Stimulated activated CD8-positive, alpha-beta memory T cell treated with anti-CD3 and anti-CD28 coated beads, Interleukin-12 subunit alpha, Interleukin-12 subunit beta, amount 100 ng/mL, for 4 hours (primary cell): ENCODE results near the gene C2orf92.

ENCODE experiments used
- DNase-seq: peaks from one replicate; pipeline ENCODE4 v3.0.0-alpha.2; 2020; ENCODE audit warnings: low read depth

C2orf92 gene

DNA sequence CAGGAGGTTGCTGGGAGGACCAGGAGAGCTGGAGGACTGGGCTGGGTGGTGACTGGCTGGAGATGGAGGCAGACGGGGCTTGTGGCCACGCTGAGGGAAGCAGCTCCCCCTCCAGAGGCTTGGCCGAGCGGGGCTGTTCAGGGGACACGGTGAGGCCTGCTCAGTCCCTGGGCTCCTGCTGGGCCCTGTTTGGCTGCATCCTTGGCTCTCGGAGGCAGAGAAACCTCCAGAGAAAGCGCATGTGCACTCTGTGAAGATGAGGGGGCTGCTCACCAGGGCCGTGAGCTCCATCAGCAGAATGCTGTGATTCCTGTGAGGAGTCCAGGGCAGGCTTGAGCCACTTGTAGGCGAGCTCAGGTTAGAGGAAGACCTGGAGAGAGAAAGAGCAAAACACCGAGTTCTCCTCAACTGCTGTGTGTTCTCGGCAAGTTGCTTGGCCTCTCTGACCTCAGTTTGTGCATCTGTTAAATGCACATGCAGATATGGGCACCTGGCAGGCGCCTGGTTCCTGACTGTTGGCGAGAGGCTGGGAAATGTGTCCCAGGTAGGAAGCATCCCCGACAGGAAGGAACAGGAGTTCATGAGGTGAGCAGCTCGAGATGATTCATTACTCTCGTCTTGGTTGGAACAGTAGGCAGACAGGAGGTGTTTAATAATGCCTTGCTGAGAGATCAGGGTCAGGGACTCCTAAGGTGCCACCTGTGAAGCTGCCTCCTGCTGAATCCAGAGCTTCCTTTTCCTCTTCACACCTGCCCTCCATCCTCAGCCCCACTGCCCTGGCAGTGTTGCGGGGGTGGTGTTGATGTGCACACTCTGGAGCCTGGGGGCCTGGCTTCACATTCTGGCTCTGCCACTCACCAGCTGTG, 44.8 kb downstream of the C2orf92 start:
- DNase-seq: no peak

DNA sequence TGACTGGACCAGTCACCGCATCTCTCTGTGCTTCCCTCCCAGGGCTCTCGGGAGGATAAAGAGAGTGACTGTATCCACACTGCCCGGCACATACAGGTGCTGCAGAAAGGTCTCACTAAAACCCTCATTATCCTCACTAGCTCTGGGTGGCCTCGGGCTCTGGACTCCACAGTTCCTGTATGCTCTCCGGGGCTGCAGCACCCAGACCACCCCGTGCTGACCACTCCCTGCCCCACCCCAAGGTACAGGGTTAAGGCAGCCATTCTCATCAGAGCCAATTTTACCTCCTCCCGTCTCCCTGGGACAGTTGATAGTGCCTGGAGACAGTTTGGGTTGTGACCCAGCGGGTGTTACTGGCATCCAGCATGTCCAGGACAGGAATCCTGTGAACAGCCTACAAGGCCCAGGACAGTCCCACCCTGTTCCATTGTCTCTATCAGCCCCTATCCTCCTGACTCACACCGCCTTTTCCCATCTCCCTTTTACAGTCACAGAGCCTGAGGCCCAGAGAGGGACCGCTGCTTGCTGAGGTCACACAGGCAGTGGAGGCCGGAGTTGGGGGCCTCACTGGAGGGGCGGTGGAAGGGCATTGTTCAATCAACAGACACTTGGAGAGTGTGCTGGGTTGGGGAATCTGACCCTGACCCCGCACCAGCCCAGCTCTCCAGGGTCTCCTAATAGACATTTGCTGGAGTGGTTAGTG, 45.6 kb downstream of the C2orf92 start:
- DNase-seq: no peak

DNA sequence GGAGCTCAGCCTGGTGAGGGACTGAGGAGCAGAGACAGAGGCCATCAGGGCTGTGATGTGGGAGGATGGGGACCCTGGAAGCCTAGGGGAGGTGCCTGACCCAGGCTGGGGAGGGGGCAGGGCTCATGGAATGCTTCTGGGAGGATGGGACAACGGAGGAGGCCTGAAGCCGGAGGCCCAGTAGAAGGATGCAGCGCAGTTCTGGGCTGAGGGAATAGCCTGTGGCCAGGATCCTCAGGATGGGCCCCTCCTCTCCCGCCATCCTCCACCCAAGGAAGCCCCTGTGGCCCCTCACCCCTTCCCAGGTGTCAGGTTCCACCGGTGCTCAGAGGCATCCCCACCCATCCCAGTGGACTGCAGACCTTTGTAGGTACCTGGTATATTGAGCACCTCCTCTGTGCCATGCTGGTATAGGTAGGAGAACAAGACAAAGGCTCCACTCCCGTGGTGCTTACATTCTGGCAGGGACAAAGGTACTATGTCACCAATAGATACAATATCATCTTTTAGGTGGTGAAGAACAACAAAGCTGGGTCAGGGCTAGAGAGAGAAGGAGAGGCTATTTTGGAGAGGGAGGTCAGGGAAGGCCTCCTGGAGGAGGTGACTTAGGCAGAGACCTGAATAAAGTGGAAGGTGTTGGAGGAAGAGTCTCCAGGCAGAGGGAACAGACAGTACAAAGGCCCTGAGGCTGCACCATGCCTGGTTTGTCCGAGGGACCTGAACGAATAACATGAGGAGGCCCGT, 46.6 kb downstream of the C2orf92 start:
- no peak for DNase-seq

DNA sequence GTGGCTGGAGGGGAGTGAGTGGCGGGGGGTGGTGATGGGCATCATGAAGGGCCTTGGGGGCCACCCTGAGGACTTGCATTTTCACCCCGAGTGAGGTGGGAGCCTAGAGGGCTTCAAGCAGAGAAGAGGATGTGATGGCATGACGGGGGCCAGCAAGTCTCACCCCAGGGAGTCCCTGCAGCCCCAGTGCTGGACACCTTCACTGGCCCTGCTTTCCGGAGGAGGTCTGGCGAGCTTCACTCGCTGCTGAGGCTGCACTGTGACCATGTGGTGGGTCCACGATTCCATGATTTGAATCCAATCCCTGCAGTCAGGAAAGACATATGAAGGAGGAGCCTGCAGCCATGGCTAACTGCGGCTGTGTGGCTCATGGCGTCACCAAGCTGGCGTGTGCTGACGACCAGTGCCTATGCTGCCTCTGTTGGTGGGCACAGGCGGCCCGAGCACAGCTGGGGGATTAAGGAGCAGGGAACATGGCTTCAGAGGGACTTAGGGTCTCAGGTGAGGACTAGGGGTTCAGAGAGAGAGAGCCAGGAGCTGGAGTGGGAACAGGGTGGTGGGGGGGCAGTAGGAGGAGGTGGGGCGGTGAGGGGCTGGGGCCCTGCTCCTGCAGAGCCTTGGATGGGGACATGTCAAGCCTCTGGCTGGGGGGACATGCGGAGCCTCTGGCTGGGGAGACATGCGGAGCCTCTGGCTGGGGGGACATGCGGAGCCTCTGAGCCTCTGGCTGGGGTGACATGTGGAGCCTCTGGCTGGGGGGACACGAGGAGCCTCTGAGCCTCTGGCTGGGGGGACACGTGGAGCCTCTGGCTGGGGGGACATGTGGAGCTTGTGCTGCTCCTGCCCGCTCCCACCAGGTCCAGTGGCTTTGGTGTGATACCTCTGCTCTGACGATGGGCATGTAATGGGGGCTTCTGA, 47.4 kb downstream of the C2orf92 start:
- no peak for DNase-seq

DNA sequence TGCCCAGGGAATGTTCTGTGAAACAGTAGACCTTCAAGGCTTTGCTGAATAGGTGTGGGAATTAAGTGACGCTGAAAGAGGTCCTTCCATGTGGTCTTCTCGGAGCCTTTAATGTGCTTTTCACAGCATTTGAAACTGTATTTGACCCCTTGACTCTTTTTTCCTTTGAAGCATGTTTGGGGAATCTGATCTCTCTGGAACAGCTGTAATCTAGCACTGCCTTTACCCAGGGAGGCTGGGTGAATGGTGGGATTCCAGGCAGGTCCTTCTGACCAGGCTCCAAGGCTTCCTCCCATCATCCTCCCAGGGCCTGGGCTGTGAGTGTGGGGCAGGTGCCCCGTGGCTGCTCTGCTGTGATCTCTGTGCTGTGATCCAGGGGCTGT, 48.1 kb downstream of the C2orf92 start:
- no peak for DNase-seq

DNA sequence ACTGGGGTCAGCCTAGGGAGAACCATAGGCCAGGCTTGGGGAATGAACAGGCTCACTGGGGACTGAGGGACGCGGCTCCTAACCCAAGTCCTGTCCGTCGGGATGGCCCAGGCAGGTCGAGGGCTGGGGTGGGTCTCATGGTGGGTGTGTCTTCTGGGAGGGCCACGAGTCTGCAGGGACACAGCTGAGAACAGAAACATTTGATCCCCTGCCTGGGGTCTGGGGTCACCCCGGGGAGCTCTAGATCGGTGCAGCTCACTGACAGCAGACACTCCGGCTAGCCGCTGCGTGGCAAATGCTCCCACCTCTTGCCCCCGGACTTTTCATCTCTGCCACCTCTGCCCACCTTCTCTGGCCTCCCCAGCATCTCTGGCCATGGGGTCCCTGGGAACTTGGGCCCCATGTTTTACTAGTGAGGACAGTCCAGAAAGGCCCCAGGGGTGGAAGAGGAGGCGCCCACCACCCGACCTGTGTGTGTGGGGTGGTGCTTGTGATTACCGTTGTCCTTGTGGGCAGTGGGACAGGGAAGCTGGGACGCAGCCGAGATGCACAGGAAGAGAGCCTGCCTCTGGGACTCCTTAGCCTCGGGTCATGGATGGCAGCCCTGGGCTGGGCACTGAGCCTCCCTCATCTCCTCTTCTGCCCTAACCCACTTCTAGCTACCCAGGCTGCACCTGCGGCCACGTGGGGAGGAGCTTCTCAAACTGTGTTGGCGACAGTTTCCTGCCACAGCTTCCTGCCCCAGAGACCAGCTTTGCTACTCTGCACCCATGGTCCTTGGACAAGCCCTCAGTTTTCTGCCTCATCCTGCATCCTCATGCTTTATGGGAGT, 48.8 kb downstream of the C2orf92 start:
- DNase-seq: peak; percentile 59

DNA sequence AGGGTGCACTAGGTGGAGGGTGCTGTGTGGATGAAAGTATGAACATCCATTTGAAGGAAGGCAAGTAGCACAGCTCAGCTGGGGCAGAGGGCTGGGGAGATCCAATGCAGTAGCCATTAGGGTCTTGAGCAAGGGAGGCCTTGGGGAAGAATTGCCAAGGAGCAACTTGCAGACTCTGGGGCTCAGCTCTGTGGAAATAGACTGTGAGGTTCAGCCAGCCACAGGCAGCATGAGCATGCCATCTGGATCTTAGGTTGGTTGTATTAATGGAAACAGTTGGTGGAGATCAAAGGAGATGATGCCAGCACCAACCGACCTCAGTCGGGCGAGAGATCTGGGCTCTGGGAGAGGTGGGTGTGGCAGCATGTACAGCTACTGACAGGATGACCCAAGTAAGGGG, 49.4 kb downstream of the C2orf92 start:
- DNase-seq: no peak

DNA sequence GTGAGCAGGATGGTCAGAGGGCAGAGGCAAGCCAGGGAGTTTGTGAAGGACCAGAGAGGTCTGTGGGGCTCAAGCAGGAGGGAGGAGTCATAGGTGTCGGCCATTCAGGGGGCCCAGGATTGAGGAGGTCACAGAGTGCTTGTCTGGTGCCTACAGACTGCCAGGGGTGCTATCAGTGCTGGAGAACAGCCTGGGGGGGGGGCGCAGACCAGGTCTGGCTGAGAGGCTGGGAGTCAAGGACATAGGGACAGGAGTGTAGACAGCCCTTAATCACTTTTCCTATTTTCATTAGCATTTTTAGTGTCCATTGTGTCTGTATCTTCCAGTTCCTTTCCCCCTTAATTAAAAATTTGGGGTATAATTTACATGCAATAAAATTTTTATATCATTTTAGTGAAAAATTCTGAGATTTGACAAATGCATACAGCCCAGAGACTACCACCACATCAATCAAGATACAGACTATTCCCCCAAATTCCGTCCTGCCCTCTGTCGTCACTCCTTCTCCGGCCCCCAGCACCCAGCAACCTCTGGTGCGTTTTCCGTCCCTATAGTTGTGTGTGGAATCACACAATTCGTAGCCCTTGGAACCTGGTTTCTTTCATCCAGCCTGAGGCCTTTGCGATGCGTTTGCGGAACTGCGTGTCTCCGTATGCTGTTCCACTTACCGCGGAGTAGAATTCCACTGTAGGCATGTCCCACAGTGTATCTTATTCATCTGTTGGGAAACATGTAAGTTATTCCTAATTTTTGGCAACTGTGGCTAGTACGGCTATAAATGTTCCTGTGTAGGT, 50.0 kb downstream of the C2orf92 start:
- no peak for DNase-seq

DNA sequence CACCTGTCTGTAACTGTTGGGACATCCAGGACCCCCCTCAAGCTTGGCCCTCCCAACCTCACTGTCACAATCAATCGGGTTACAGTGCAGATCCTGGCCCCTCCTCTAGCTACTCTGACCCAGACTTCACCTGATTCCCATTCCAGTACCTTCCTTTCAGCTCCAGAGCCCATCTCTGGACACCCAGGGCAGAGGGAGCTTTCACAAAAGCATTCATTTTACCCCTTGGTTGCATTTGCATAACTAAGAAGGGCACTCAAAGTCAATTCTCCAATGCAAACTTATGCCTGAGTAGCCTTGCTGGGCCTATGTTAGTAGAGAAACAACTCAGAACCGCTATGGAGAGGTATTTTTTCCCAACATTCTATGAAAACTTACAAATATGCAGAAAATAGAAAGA, 51.2 kb downstream of the C2orf92 start:
- DNase-seq: no peak

DNA sequence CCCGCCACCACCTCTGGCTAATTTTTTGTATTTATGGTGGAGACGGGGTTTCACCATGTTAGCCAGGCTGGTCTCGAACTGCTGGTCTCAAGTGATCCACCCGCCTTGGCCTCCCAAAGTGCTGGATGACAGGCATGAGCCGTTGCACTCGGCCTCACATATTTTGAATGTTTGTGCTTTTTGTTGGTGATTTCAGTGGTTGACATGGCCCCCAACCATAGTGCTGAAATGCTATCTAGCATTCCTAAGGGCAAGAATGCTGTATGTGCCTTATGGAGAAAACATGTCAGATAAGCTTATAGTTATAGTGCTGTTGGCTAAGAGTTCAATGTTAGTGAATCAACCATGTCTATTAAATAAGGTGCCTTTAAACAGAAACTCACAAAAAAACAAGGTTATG, 52.7 kb downstream of the C2orf92 start:
- DNase-seq: no peak

DNA sequence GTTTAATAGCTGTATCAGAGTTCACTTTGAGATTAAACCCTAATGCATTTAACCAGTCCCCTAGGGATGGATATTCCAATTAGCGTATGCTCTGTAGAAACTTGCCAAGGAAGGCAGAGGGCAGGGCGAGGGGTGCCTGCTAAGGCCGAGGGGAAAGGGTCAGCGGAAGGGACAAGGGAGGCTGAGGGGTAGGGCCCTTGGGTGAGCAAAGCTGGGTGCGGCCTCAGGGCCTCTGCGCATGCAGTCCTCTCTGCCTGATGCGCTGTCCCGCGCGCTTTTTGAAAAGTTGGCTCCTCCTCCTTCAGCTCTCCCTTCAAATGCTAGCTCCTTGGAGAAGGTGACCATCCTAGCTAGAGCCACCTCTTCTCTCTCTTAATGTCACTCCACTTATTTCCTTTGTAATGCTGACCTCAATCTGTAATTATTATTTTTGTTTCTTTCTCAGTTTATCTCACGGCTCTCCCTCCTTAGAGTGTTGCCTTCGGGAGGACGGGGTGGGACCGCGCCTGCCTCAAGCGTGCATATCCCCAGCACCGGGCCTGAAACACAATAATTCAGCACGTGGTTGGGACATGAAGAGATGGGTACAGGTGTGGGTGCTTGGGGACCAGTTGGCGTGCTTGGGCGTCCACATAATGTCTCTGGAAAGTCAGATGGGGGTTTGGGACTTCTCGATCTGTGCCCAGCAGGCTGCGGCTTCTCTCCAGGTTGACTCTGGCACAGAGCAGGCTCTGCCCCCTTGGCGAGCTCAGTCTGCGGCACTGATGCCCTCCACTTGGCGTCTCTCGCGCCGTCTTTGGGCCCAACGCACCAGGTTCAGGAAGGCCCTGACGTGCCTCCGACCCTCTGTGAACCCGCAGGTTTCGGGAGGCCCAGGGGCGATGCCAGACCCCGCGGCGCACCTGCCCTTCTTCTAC, 53.9 kb downstream of the C2orf92 start:
- no peak for DNase-seq

DNA sequence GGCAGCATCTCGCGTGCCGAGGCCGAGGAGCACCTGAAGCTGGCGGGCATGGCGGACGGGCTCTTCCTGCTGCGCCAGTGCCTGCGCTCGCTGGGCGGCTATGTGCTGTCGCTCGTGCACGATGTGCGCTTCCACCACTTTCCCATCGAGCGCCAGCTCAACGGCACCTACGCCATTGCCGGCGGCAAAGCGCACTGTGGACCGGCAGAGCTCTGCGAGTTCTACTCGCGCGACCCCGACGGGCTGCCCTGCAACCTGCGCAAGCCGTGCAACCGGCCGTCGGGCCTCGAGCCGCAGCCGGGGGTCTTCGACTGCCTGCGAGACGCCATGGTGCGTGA, 54.5 kb downstream of the C2orf92 start:
- no peak for DNase-seq

DNA sequence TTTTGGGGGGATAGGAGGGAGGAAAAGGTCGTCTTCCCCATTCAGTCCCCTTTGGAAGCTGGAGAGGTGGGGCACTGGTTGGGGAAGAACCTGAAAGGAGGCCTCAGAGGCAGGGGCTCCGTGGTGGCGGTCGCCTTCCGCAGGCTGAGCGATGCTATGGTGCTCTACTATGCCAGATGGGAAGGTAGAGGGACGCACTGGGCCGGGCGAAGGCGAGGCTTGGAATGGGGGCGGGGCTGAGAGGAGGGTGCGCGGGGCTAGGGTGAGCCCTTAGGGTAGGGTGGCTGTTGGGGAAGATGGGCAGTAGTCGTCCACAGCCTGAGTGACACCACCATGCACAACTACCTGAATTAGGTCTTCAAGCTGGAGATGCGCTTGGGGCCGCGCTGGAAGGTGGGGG, 55.0 kb downstream of the C2orf92 start:
- no peak for DNase-seq

DNA sequence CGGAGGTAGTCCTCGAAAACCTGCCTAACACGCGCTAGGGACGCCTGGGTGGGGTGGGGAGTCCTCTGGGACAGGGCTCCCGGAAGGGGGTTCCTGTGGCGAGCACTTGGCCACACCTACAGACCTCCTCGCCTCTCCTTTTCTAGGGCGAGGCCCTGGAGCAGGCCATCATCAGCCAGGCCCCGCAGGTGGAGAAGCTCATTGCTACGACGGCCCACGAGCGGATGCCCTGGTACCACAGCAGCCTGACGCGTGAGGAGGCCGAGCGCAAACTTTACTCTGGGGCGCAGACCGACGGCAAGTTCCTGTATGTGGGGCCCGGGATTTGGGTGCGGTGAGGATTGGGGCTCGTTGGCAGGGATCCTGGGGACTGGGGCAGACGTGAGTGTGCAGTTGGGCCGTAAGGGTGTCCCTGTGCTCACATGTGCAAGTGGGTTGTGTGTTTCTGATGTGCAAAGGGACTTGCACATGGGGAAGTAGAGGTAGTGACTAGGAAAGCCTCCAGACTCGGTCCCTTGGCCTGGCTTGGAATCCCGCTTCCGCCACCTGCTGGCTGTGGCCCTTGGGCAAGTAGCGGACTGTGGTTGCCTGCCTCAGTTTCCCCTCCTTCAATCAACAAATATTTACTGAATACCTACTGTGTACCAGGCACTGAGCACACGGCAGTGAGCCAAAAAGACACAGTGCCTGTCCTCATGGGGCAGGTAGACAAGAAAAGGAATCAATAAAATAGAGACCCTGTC, 55.6 kb downstream of the C2orf92 start:
- DNase-seq: no peak

DNA sequence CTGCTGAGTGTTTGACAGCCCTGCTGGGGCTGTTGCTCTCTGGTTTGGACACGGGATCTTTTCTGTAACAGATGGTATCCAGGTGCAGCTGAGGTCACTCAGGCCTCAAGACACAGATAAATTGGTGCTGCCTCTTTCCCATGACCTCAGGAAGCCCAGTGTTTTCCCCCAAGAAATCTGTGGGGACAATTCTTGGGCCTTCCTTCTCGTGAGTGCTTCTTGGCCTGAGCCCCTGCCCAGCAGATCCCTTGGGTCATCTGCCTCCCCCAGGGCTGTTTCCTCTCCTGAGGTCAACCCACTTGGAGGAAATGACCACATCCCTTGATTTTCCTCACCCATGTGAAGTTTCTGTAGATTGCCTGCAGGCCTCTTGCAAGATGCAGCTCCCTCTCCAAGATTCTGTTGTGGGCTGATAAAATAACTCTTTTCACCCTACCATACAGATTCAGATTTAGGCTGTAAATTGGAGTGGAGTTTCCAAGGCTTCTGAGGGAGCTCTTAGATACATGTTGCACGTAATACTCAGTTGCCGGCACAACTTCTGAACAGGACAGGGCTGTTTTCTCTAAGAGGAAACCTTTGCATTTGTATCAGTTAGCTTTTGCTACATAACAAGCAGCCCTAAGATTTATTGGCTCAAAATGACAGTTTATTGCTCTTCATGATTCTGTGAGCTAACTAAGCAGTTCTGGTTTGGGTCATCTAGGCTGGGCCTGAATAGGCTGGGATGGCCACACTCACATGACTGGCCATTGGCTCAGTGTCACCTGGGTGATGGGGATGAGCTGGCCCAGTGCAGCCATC, 57.0 kb downstream of the C2orf92 start:
- no peak for DNase-seq

DNA sequence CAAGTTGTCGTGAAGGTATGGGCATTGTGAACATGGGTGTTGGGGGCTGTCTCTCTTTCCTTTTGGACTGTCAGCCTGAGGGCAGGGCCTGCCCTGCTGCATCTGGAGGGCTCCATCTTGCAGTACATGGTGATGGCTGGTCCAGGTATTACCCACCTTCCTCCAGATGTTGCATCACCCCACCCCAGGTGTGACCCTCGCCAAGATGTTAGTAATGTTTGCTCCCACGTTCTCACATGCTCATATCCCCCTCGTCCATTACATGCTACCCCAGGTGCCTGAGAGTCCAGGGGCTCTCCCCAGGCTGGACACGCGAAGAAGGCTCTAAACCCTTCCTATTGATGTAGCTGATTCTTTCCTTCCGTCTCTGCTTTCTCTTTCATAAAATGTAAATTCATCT, 57.8 kb downstream of the C2orf92 start:
- DNase-seq: no peak

DNA sequence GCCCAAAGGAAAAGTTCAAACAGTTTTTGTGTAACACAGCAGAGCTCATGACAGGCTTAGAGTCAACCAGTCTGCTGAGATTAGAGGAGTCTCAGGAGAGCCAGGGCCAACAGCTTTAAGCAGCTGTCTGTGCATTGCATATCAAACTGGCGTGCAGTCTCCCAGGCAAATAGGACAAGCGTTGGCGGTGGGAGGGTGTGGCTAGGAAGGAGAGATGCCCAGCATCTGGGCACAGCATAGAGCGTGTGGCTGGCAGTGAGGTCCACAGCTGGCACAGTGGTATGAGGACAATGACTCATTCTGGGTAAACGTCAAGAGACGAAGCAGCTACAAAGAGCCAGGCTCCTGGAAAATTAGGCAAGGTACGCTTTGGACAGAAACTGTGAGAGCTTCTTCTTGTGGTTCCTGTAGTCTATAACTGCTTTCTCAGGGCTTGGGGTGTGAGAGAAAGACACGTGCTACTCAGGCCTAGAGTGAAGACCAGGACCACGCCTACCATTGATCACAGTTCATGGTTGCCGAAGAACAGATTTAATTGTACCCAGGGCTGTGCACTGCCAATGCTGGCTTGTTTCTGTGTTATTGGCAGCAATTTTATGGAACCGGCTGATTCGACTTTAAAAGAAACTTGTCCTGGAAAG, 58.7 kb downstream of the C2orf92 start:
- no peak for DNase-seq
